Neural progenitor cell (in vitro differentiated cells): Measurements from ENCODE around the gene GALNTL6.

Experiments used
- CTCF ChIP-seq: fragments of 200-600 bp; sonication (generic); IDR thresholded peaks from 2 replicates; pipeline ENCODE4 v1.5.1; 2017; ENCODE audit warnings: antibody characterized with exemption, mild to moderate bottlenecking
- EZH2 ChIP-seq: fragments of 200-600 bp; sonication (generic); IDR thresholded peaks from 2 replicates; pipeline ENCODE4 v1.6.1; 2017; ENCODE audit warnings: antibody characterized with exemption, mild to moderate bottlenecking, moderate library complexity
- EZH2phosphoT487 ChIP-seq: fragments of 200-600 bp; sonication (generic); IDR thresholded peaks from 2 replicates; pipeline ENCODE4 v1.6.1; 2017; ENCODE audit warnings: antibody characterized with exemption

GRCh38 chr4:172619798-172620197 lies 806.6 kb downstream of the GALNTL6 start:
- TF ChIP-seq CTCF (no peak), EZH2 (no peak), EZH2phosphoT487 (no peak)
